ENCODE measurements around the gene PCK2. TPM values are rescaled to one million over a fixed set of nuclear protein-coding genes. Genes with fewer than 3 reads are reported as not detected.
A peak's percentile ranks its signal among the peaks of the same experiment; 100 is the strongest.

Gene PCK2
- total and polyA plus RNA-seq, 2 donors (not counting 3 experiments of a cell fraction or from before 2014, with no cell fraction given), result 23.5 to 24.5 TPM

- dilution Hi-C loops (cut with MboI; ENCODE audit: extremely low pct_ligation_motif_present, low sequenced_read_pairs), result no loop called here
These were observed 20.7 kb downstream of the PCK2 start, which contains the start of the genes DCAF11 and NRL for GRCh38 chr14:24114532-24115421. TSS of gene DCAF11 (plus strand) at chr14:24114777. CDS start at chr14:24115595, 818 bp downstream. TSS of gene NRL (minus strand) at chr14:24114949. CDS start at chr14:24082848, 32,101 bp downstream.

More at GRCh38 chr14:24114532-24115421, 20.7 kb downstream of the PCK2 start, which contains the start of the genes DCAF11 and NRL:
- FAIRE-seq, result peak; percentile 99
- H4K20me1 ChIP-seq (replicated peaks; ENCODE audit: control insufficient read depth, extremely low read depth, insufficient read depth, low read length), result no peaks in the 10 kb centered on the region
- intact Hi-C loops (cut with micrococcal nuclease), result loop anchor here (1.0 to 5.0 kb wide), 9 partner anchors 20 to 1182 kb away; partner anchors contain the start of genes DHRS1, EMC9, GMPR2 and IPO4
- TF ChIP-seq POLR2A (IDR thresholded peaks at IDR 0.05; ENCODE audit: low read depth, low read length), result peak; percentile 39
- TF ChIP-seq MAX (IDR thresholded peaks at IDR 0.05; ENCODE audit: insufficient read depth, insufficient read length), result peak; percentile 95
- no peak for TF ChIP-seq JUN (IDR thresholded peaks at IDR 0.05; ENCODE audit: borderline replicate concordance, insufficient read depth, insufficient read length, low read depth)
- no peak for TF ChIP-seq FOS (IDR thresholded peaks at IDR 0.05; ENCODE audit: borderline replicate concordance, insufficient read depth, low read length)
- peaks cover 13% of the 10 kb centered on the region for H3K4me1 ChIP-seq (ENCODE audit: control insufficient read depth, extremely low read depth, insufficient read depth, low read length)
- H3K9me1 ChIP-seq (replicated peaks; ENCODE audit: control insufficient read depth, extremely low read depth, insufficient read depth, low read length), result no peaks in the 10 kb centered on the region
- peak within 1 kb of the TSS; percentile 88 for H3K9ac ChIP-seq (replicated peaks; ENCODE audit: extremely low read depth, insufficient read depth, low read length)
- BruUV-seq (replicated peaks), result TSS peak; percentile 58
- DNase-seq (ENCODE audit: low read depth, low spot score), result peak; percentile 100
- H3K9me3 ChIP-seq (replicated peaks; ENCODE audit: control insufficient read depth, insufficient read depth, low read length), result no peaks in the 10 kb centered on the region
- H3K27me3 ChIP-seq (ENCODE audit: control insufficient read depth in 2 of 2, insufficient read depth in 2 of 2, low read length in 2 of 2), result no peaks in the 10 kb centered on the region
- ChIA-PET CTCF (interaction anchor here (1.1 to 3.3 kb wide), 17 partner anchors 9 to 317 kb away, joined by 3 to 27 read pairs (median 5); partner anchors contain the start of genes EMC9, IRF9, PCK2 and PSME1), POLR2A (interaction anchor here (0.6 to 2.3 kb wide), 8 partner anchors 9 to 32 kb away, joined by 3 to 13 read pairs (median 7); partner anchors contain the start of genes EMC9, PCK2, PSME1 and PSME2)
- no peaks in the 10 kb centered on the region for H3K79me2 ChIP-seq (ENCODE audit: control insufficient read depth, insufficient read depth, low read length)
- peak within 1 kb of the TSS; percentile 96 for H3K4me2 ChIP-seq (ENCODE audit: insufficient read depth, low read length)
- peaks cover 7 to 17% of the 10 kb centered on the region in 2 experiments for H3K36me3 ChIP-seq (ENCODE audit: control insufficient read depth in 2 of 2, extremely low read depth in 1 of 2, insufficient read depth in 2 of 2, low read length in 2 of 2)
- H3K4me3 ChIP-seq (replicated peaks in 1 of 3; ENCODE audit: insufficient read depth in 1 of 3, low read depth in 1 of 3, low read length in 3 of 3), result peak within 1 kb of the TSS; percentile 46 to 92 (median 84)
- H3K27ac ChIP-seq (ENCODE audit: insufficient read depth, low read depth, low read length), result peak within 1 kb of the TSS; percentile 88
- peak within 1 kb of the TSS; percentile 97 for H2AFZ ChIP-seq (ENCODE audit: low read depth, low read length)
